Mammary epithelial cell (primary cell): ENCODE results near the gene HDAC4.

Experiments
- CTCF ChIP-seq, 2 donors: IDR thresholded peaks in 1 of 2; conservative IDR thresholded peaks in 1 of 2; 2 replicates each; pipeline ENCODE4 v1.5.1; 2011 to 2012; ENCODE audit warnings: inconsistent platforms in 2 of 2, low read length in 2 of 2, mild to moderate bottlenecking in 2 of 2, control low read depth in 1 of 2, low read depth in 1 of 2; ENCODE audit not compliant: insufficient read depth in 1 of 2; ENCODE audit errors: extremely low read depth in 1 of 2
- EZH2 ChIP-seq: IDR thresholded peaks from 2 replicates; pipeline ENCODE4 v1.6.1; 2012; ENCODE audit warnings: low read length, inconsistent platforms, borderline replicate concordance

GRCh38 chr2:238999291-238999741, 401.5 kb downstream of the HDAC4 start:
- TF ChIP-seq CTCF (conservative IDR thresholded peaks at IDR 0.05 in 1 of 2, IDR thresholded peaks at IDR 0.05 in 1 of 2; ENCODE audit: extremely low read depth in 1 of 2, insufficient read depth in 1 of 2, low read depth in 1 of 2, low read length in 2 of 2) (no peak), EZH2 (no peak)
